LNCaP clone FGC (cell line): ENCODE measurements around the gene PAPOLG.

Source experiments
- DNase-seq: peaks from one replicate; pipeline ENCODE4 v3.0.0-alpha.2; 2011; ENCODE audit warnings: low read depth
- H3K4me3 ChIP-seq: 2 replicates; pipeline ENCODE4 v1.5.1; 2011; ENCODE audit warnings: mild to moderate bottlenecking, low read depth, low read length, control low read depth
- TF ChIP-seq, protein P1 (sequence below): IDR thresholded peaks from 2 replicates; pipeline ENCODE4 v1.5.1; 2012; ENCODE audit warnings: mild to moderate bottlenecking; ENCODE audit not compliant: control insufficient read depth, insufficient read depth; ENCODE audit errors: extremely low read depth

PAPOLG gene

DNA sequence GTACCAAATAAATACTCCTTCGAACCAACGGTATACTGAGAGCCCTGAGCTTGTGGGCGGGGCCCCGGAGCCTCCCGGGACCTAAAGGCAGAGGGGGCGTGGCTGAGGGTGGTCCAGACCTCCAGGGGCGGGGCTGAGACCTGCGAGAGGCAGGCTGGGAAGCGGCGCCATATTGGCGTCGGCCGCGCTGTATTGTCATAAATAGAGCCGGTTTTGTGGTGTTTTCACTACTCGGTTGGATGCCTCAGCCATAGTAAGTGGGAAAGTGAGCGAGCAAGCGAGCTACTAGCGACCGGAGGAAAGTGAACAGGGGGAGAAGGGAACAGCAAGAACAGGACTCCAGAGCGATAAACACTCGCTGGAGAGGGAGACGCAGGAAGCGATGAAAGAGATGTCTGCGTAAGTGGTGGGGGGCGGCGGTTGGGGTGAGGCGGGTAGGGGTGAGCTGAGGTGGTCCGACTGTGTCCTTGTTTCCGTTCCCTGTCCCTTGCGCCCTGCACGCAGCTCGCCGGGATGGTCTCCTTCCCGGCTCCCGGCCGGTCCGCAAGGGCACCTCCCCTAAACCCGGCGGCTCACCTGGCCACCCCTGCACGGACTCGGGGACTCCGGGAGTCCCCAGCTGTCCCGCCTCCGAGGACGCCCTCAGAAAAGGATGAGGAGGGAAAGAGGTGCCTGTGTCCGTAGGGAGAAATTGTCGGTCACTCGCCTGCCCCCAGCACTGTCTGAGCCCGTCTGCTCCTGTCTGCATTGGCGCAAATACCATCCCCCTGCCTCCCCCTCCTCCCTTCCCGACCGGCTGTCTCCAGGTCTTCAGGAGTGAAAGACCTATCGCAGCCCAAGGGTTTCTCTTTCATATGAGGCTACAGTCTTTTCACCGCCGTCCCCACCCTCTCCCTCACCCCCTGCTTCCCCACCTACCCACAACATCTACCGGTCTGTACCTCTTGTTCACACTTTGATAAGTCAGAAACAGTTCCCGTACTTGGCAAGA is at the start of gene PAPOLG:
PAPOLG (plus strand) TSS at position 172 of the 991 bp plus-strand sequence; CDS start at position 383, 211 bp downstream.
- TF ChIP-seq, protein P1, sequence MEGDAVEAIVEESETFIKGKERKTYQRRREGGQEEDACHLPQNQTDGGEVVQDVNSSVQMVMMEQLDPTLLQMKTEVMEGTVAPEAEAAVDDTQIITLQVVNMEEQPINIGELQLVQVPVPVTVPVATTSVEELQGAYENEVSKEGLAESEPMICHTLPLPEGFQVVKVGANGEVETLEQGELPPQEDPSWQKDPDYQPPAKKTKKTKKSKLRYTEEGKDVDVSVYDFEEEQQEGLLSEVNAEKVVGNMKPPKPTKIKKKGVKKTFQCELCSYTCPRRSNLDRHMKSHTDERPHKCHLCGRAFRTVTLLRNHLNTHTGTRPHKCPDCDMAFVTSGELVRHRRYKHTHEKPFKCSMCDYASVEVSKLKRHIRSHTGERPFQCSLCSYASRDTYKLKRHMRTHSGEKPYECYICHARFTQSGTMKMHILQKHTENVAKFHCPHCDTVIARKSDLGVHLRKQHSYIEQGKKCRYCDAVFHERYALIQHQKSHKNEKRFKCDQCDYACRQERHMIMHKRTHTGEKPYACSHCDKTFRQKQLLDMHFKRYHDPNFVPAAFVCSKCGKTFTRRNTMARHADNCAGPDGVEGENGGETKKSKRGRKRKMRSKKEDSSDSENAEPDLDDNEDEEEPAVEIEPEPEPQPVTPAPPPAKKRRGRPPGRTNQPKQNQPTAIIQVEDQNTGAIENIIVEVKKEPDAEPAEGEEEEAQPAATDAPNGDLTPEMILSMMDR = no peak

DNA sequence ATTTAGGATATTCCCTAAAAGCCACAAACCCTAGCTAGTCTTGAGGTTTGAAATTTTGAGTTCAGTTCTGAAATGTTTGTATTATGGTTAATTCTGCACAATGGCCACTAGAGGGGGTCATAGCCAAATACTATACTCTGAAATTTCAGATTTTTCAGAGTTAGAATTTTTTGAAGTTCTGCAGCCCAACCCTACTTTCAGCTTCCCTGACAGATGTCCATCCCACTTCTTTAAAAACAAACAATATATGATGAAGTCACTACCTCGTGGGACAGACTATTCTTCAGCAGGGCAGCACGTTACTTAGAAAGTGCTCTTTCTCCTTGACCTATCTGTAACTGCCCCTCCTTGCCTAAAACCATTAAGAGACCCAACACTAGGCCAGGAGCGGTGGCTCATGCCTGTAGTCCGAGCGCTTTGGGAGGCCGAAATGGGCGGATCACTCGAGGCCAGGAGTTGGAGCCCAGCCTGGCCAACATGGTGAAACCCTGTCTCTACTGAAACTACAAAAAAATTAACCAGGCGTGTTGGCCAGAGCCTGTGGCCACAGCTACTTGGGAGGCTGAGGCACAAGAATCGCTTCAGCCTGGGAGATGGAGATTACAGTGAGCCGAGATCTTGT is 48.2 kb upstream of the PAPOLG start:
- DNase-seq = peak; percentile 1

More for the DNA sequence above, at the start of gene PAPOLG:
- H3K4me3 ChIP-seq = peak within 1 kb of the TSS; percentile 74
- peak; percentile 61 for DNase-seq

DNA sequence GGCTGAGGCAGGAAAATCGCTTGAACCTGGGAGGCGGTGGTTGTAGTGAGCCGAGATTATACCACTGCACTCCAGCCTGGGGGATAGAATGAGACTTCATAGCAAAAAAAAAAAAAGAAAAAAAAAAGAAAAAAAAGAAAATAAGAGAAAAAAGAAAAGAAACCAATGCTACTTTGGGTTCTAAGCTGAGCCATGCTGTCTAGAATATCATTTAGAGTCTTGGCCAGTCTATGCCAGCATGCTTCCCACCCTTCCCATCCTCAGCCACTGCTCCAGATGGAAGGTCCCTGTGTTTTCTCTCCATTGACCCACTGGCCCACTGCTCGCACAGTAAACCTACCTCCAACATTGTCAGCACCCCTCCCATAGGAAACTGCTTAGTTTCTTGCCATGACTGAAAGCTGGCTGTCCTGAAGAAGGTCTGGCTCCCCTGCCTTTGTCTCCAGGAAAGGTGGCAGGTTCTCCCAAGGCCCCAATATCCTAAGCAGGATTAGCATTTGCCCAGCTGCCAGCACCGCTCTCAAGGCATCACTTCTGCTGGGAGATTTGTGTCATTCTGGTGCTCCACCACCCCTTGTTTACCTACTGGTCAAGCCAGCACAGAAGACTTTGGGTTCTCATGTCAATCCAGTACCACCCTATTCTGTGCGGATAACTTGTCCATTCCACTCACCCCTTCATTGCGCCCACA is 47.3 kb upstream of the PAPOLG start:
- TF ChIP-seq, protein P1 = no peak
- no peak for DNase-seq
- H3K4me3 ChIP-seq = no peak overlapping the region

More for the DNA sequence above, 48.2 kb upstream of the PAPOLG start:
- H3K4me3 ChIP-seq = no peak overlapping the region
- TF ChIP-seq, protein P1 = peak; percentile 50

DNA sequence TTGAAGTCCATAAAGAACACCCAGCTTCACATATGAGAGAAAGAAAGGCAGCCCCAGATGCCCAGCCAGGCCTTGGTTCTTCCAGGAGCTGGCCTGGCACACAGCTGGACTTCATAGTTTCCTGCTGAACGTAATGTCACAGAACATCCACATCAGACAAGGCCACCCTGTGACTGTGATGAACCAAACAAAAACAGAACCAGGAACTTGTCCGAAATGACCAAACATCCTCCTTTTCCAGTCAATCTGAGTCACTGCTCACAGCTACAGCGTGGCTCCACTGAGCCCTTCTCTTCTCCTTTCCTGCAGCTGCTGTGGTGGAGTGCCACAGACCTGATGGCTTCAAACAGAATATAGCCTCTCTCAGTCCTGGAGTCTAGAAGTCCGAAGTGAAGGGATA is 45.4 kb upstream of the PAPOLG start:
- no peak overlapping the region for H3K4me3 ChIP-seq
- DNase-seq = no peak
- TF ChIP-seq, protein P1 = no peak

DNA sequence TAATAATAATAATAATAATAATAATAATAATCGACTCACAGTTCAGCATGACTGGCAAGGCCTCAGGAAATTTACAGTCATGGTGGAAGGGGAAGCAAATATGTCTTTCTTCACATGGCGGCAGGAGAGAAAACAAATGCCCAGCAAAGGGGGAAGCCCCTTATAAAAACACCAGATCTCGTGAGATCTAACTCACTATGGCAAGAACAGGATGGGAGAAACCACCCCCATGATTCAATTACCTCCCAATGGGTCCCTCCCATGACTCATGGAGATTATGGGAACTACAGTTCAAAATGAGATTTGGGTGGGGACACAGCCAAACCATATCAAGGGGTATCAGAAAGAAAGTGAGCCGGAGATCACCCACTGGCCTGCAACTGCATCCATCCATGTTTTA is 40.5 kb upstream of the PAPOLG start:
- TF ChIP-seq, protein P1 = no peak
- DNase-seq = no peak

DNA sequence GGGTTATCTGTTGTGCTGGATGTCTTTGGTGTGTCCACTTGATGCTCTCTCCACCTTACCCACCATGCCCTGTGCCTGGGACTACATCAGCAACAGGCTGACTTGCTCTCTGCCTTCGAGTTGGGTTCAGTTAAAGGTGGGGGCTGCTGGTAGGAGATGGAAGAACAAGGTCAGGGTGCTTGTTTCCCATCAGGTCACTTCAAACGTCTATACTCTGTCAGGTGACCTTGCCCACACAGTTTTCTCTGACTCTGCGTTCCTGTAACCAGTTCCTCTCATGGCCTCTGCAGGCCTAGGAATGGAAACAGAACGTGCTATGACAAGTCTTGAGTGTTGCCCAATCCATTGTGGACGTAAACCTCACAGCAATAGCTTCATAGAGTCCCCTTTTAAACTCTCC is 38.4 kb upstream of the PAPOLG start:
- H3K4me3 ChIP-seq = no peak overlapping the region
- no peak for DNase-seq
- TF ChIP-seq, protein P1 = no peak

More for the DNA sequence above, 40.5 kb upstream of the PAPOLG start:
- no peak overlapping the region for H3K4me3 ChIP-seq
